ENCODE results near the gene TMEM50B. TPM values are rescaled to one million over a fixed set of nuclear protein-coding genes. Genes with fewer than 3 reads are reported as not detected.

Gene TMEM50B
- total RNA-seq, 1 donor from 2014 or later = 29.7 TPM

- Histone ChIP-seq H3K4me3 (ENCODE audit: insufficient read depth, low read depth, low read length) (no peak overlapping the region), H3K4me2 (ENCODE audit: low read length) (peak overlapping the region; percentile 74), H3K4me1 (ENCODE audit: insufficient read depth, low read length) (peaks cover 18% of the 10 kb centered on the region), H3K79me2 (ENCODE audit: insufficient read depth, low read length) (no peaks in the 10 kb centered on the region), H4K20me1 (ENCODE audit: insufficient read depth, low read length) (peaks cover 28% of the 10 kb centered on the region), H3K27ac (ENCODE audit: low read depth, low read length) (peak overlapping the region; percentile 80), H3K9me3 (ENCODE audit: insufficient read depth, low read depth, low read length) (no peaks in the 10 kb centered on the region), H2AFZ (ENCODE audit: low read depth, low read length) (no peak overlapping the region), H3K27me3 (ENCODE audit: insufficient read depth, low read length) (no peaks in the 10 kb centered on the region), H3K9ac (ENCODE audit: low read length) (peak overlapping the region; percentile 63), H3K36me3 (ENCODE audit: insufficient read depth, low read length) (peaks cover 44% of the 10 kb centered on the region)
- no peaks in the 10 kb centered on the region for H3K27me3 Mint-ChIP-seq (ENCODE audit: low read depth, unreplicated experiment)
- H3K9me3 Mint-ChIP-seq (ENCODE audit: unreplicated experiment) = no peaks in the 10 kb centered on the region
- DNase-seq (ENCODE audit: low read depth) (peak; percentile 90), FAIRE-seq (peak; percentile 84)
- H3K36me3 Mint-ChIP-seq (ENCODE audit: low read depth, unreplicated experiment) = peaks cover 15% of the 10 kb centered on the region
- H3K4me1 Mint-ChIP-seq (ENCODE audit: low read depth, unreplicated experiment) = peaks cover 18% of the 10 kb centered on the region
- peak overlapping the region; percentile 85 for H3K27ac Mint-ChIP-seq (ENCODE audit: unreplicated experiment)
- H3K4me3 Mint-ChIP-seq (ENCODE audit: unreplicated experiment) = no peak overlapping the region
- TF ChIP-seq CTCF (IDR thresholded peaks at IDR 0.05; ENCODE audit: insufficient read depth, low read depth, low read length) = no peak
- no peak for TF ChIP-seq EZH2 (IDR thresholded peaks at IDR 0.05; ENCODE audit: insufficient read depth, low read length)
These were observed 44.9 kb downstream of the TMEM50B start for GRCh38 chr21:33434770-33435360.

GRCh38 chr21:33433425-33434114 is 46.2 kb downstream of the TMEM50B start:
- Histone ChIP-seq H3K4me3 (ENCODE audit: insufficient read depth, low read depth, low read length) (no peak overlapping the region), H3K79me2 (ENCODE audit: insufficient read depth, low read length) (no peaks in the 10 kb centered on the region), H3K9me3 (ENCODE audit: insufficient read depth, low read depth, low read length) (no peaks in the 10 kb centered on the region), H3K27ac (ENCODE audit: low read depth, low read length) (no peak overlapping the region), H3K27me3 (ENCODE audit: insufficient read depth, low read length) (no peaks in the 10 kb centered on the region), H2AFZ (ENCODE audit: low read depth, low read length) (no peak overlapping the region), H3K4me1 (ENCODE audit: insufficient read depth, low read length) (peaks cover 18% of the 10 kb centered on the region), H3K9ac (ENCODE audit: low read length) (no peak overlapping the region), H4K20me1 (ENCODE audit: insufficient read depth, low read length) (peaks cover 26% of the 10 kb centered on the region), H3K4me2 (ENCODE audit: low read length) (no peak overlapping the region), H3K36me3 (ENCODE audit: insufficient read depth, low read length) (peaks cover 45% of the 10 kb centered on the region)
- Mint-ChIP-seq H3K4me3 (ENCODE audit: unreplicated experiment) (peak overlapping the region; percentile 66), H3K36me3 (ENCODE audit: low read depth, unreplicated experiment) (peaks cover 18% of the 10 kb centered on the region), H3K9me3 (ENCODE audit: unreplicated experiment) (no peaks in the 10 kb centered on the region), H3K27ac (ENCODE audit: unreplicated experiment) (peak overlapping the region; percentile 58), H3K27me3 (ENCODE audit: low read depth, unreplicated experiment) (no peaks in the 10 kb centered on the region), H3K4me1 (ENCODE audit: low read depth, unreplicated experiment) (peaks cover 18% of the 10 kb centered on the region)
- FAIRE-seq (no peak), DNase-seq (ENCODE audit: low read depth) (no peak)
- no peak for TF ChIP-seq CTCF (IDR thresholded peaks at IDR 0.05; ENCODE audit: insufficient read depth, low read depth, low read length)
- no peak for TF ChIP-seq EZH2 (IDR thresholded peaks at IDR 0.05; ENCODE audit: insufficient read depth, low read length)

- Histone ChIP-seq H2AFZ (ENCODE audit: low read depth, low read length) (no peak overlapping the region), H3K27ac (ENCODE audit: low read depth, low read length) (no peak overlapping the region), H3K79me2 (ENCODE audit: insufficient read depth, low read length) (no peaks in the 10 kb centered on the region), H3K4me3 (ENCODE audit: insufficient read depth, low read depth, low read length) (no peak overlapping the region), H3K36me3 (ENCODE audit: insufficient read depth, low read length) (peaks cover 46% of the 10 kb centered on the region), H3K9ac (ENCODE audit: low read length) (no peak overlapping the region), H3K4me2 (ENCODE audit: low read length) (no peak overlapping the region), H3K9me3 (ENCODE audit: insufficient read depth, low read depth, low read length) (no peaks in the 10 kb centered on the region), H3K4me1 (ENCODE audit: insufficient read depth, low read length) (peaks cover 18% of the 10 kb centered on the region), H3K27me3 (ENCODE audit: insufficient read depth, low read length) (no peaks in the 10 kb centered on the region), H4K20me1 (ENCODE audit: insufficient read depth, low read length) (peaks cover 27% of the 10 kb centered on the region)
- H3K27me3 Mint-ChIP-seq (ENCODE audit: low read depth, unreplicated experiment) = no peaks in the 10 kb centered on the region
- DNase-seq (ENCODE audit: low read depth) (no peak), FAIRE-seq (no peak)
- H3K4me1 Mint-ChIP-seq (ENCODE audit: low read depth, unreplicated experiment) = peaks cover 18% of the 10 kb centered on the region
- no peak overlapping the region for H3K27ac Mint-ChIP-seq (ENCODE audit: unreplicated experiment)
- H3K36me3 Mint-ChIP-seq (ENCODE audit: low read depth, unreplicated experiment) = peaks cover 18% of the 10 kb centered on the region
- TF ChIP-seq CTCF (IDR thresholded peaks at IDR 0.05; ENCODE audit: insufficient read depth, low read depth, low read length) = no peak
- TF ChIP-seq EZH2 (IDR thresholded peaks at IDR 0.05; ENCODE audit: insufficient read depth, low read length) = no peak
- no peaks in the 10 kb centered on the region for H3K9me3 Mint-ChIP-seq (ENCODE audit: unreplicated experiment)
- H3K4me3 Mint-ChIP-seq (ENCODE audit: unreplicated experiment) = no peak overlapping the region
These were observed 46.8 kb downstream of the TMEM50B start for GRCh38 chr21:33433001-33433400.
